Skeletal muscle tissue (tissue), 4 donors: ENCODE data around the gene KIF19. TPM values are rescaled to one million over a fixed set of nuclear protein-coding genes. Genes with fewer than 3 reads are reported as not detected.

ENCODE experiments used
- H3K27ac ChIP-seq: one replicate; pipeline ENCODE4 v1.7.0; 2013; ENCODE audit warnings: mild to moderate bottlenecking, low read depth, low read length, inconsistent platforms
- H3K27me3 ChIP-seq, 3 donors: one replicate each; pipeline ENCODE4 v1.7.0; 2013; ENCODE audit warnings: low read length in 3 of 3; ENCODE audit not compliant: control insufficient read depth in 3 of 3, insufficient read depth in 3 of 3
- H3K36me3 ChIP-seq, 3 donors: one replicate each; pipeline ENCODE4 v1.7.0; 2013; ENCODE audit warnings: low read length in 3 of 3; ENCODE audit not compliant: control insufficient read depth in 3 of 3, insufficient read depth in 3 of 3
- H3K4me1 ChIP-seq, 3 donors: one replicate each; pipeline ENCODE4 v1.7.0; 2013; ENCODE audit warnings: low read length in 3 of 3, mild to moderate bottlenecking in 3 of 3; ENCODE audit not compliant: control insufficient read depth in 3 of 3, insufficient read depth in 3 of 3
- H3K4me3 ChIP-seq, 3 donors: one replicate each; pipeline ENCODE4 v1.7.0; 2013; ENCODE audit warnings: low read length in 3 of 3
- H3K9ac ChIP-seq, 3 donors: one replicate each; pipeline ENCODE4 v1.7.0; 2013; ENCODE audit warnings: low read length in 3 of 3, mild to moderate bottlenecking in 3 of 3, moderate library complexity in 2 of 3, low read depth in 1 of 3
- H3K9me3 ChIP-seq, 3 donors: one replicate each; pipeline ENCODE4 v1.7.0; 2013; ENCODE audit warnings: low read length in 3 of 3; ENCODE audit not compliant: control insufficient read depth in 3 of 3
- total RNA-seq: library from RNA; depleted of rRNA; stranded (reverse); fragments of >200 nt; gene quantifications from one replicate; pipeline ENCODE4 v1.2.3, GENCODE V29; 2014
- donor health status: Osteomylitis.

Gene KIF19
- total RNA-seq, 1 donor from 2014 or later, result 1.0 TPM

DNA sequence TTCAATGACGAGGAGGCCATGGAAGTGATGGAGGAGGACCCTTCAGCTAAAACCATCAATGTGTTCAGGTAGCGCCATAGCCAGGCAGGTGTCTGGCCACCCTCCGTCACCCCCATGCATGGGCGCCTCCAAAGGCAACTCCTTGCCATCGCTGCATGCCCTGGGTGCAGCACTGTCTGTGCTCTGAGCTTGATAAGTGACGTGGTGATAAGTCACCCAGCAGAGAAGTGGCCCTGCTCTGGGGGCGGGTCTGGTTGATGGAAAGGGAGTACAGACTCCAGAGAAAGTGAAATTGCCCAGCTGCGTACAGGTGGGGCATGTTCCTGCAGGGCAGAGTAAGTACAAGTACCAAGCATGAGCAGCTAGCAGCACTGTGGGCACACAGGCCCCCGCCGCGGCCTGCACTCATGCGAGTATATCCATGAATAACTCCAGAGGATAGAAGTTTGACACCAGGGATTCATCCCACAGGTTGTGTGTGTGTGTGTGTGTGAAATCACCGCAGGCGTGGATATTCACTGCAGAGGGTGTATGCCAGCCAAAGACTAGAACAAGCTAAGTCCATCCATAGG, 38.9 kb upstream of the KIF19 start:
- Histone ChIP-seq H3K9ac (no peak overlapping the region), H3K4me3 (no peak overlapping the region), H3K27ac (no peak overlapping the region), H3K4me1 (peaks cover 0 to 6% (median 0%) of the 10 kb centered on the region in 3 donors), H3K9me3 (no peaks in the 10 kb centered on the region), H3K27me3 (peaks cover 0 to 7% (median 6%) of the 10 kb centered on the region in 3 donors), H3K36me3 (no peaks in the 10 kb centered on the region)

DNA sequence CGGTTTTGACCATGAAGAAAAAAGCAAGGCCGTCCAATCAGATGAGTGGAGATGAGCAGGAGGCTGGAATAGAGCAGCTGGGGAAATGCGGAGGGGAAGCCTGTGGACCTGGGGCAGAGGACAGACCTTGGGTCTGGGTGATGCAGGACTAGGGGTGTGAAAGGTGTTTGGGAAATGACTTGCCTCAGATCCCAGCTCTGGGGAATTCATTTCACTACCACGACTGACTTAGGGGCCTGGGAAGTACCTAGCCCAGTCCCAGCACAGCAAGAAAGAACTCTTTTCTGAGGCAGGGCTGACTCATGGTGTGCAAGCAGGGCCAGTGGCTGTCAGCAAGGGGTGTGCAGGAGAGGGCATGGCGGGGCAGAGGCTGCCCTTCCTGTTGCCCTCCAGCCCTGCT, 37.2 kb upstream of the KIF19 start:
- H3K9me3 ChIP-seq, result no peaks in the 10 kb centered on the region
- H3K4me1 ChIP-seq, result peaks cover 0 to 6% (median 0%) of the 10 kb centered on the region in 3 donors
- no peaks in the 10 kb centered on the region for H3K36me3 ChIP-seq
- H3K27me3 ChIP-seq, result peaks cover 0 to 7% (median 6%) of the 10 kb centered on the region in 3 donors
- no peak overlapping the region for H3K9ac ChIP-seq
- H3K27ac ChIP-seq, result no peak overlapping the region
- H3K4me3 ChIP-seq, result no peak overlapping the region

DNA sequence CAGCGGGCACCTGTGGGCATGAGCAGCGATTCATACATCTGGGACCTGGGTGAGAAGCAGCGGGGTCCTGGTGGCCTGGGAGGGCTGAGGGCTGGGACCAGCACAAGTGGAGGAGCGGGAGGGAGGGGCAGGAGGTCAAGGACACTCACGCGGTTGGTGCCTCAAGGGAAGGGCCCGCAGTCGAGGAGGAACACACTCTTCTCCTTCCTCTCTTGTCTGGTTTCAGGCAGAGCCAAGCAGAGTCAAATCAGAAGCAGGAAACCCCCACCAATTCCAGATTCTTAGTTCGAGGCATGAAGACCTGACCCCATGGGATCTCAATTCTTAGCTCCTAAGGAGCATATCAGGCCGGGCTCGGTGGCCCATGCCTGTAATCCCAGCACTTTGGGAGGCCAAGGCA, 36.3 kb upstream of the KIF19 start:
- H3K9me3 ChIP-seq, result no peaks in the 10 kb centered on the region
- H3K27ac ChIP-seq, result no peak overlapping the region
- H3K36me3 ChIP-seq, result no peaks in the 10 kb centered on the region
- H3K27me3 ChIP-seq, result peaks cover 0 to 6% (median 5%) of the 10 kb centered on the region in 3 donors
- peaks cover 0 to 6% (median 0%) of the 10 kb centered on the region in 3 donors for H3K4me1 ChIP-seq
- H3K9ac ChIP-seq, result no peak overlapping the region
- H3K4me3 ChIP-seq, result no peak overlapping the region

DNA sequence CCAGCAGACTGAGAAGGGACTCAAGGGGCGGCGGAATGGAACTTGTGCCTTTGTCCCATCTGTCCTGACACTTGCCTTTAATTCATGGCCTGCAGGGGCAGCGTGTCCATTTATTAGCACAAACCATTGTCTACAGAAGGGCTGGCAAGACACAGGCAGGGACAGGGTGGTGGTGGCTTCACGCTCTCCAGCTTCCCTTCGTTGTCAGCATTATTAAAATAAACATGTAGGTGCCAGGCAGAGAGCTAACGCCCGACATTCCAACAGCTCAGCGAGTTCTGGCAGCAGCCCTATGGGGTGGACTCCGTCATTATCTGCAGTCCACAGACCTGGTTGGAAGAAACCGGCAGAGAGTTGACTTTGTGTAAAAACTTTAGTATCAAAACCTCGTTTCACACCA, 35.7 kb upstream of the KIF19 start:
- Histone ChIP-seq H3K36me3 (no peaks in the 10 kb centered on the region), H3K27ac (no peak overlapping the region), H3K27me3 (no peaks in the 10 kb centered on the region), H3K9me3 (no peaks in the 10 kb centered on the region), H3K4me1 (peaks cover 0 to 6% (median 0%) of the 10 kb centered on the region in 3 donors), H3K4me3 (no peak overlapping the region), H3K9ac (no peak overlapping the region)

DNA sequence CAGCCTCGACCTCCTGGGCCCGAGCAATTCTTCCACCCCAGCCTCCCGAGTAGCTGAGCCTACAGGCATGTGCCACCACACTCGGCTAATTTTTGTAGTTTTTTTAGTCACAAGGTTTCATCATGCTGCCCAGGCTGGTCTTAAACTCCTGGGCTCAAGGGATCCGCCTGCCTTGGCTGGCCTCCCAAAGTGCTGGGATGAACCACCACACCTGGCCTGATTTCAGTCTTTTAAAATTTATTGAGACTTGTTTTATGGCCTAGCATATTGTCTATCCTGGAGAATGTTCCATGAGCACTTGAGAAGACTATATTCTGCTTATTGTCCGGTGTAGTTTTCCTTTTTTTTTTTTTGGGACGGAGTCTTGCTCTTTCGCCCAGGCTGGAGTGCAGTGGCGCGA, 33.5 kb upstream of the KIF19 start:
- H3K4me3 ChIP-seq, result no peak overlapping the region
- H3K9ac ChIP-seq, result no peak overlapping the region
- no peaks in the 10 kb centered on the region for H3K27me3 ChIP-seq
- no peaks in the 10 kb centered on the region for H3K9me3 ChIP-seq
- no peak overlapping the region for H3K27ac ChIP-seq
- peaks cover 0 to 6% (median 4%) of the 10 kb centered on the region in 3 donors for H3K4me1 ChIP-seq
- no peaks in the 10 kb centered on the region for H3K36me3 ChIP-seq

DNA sequence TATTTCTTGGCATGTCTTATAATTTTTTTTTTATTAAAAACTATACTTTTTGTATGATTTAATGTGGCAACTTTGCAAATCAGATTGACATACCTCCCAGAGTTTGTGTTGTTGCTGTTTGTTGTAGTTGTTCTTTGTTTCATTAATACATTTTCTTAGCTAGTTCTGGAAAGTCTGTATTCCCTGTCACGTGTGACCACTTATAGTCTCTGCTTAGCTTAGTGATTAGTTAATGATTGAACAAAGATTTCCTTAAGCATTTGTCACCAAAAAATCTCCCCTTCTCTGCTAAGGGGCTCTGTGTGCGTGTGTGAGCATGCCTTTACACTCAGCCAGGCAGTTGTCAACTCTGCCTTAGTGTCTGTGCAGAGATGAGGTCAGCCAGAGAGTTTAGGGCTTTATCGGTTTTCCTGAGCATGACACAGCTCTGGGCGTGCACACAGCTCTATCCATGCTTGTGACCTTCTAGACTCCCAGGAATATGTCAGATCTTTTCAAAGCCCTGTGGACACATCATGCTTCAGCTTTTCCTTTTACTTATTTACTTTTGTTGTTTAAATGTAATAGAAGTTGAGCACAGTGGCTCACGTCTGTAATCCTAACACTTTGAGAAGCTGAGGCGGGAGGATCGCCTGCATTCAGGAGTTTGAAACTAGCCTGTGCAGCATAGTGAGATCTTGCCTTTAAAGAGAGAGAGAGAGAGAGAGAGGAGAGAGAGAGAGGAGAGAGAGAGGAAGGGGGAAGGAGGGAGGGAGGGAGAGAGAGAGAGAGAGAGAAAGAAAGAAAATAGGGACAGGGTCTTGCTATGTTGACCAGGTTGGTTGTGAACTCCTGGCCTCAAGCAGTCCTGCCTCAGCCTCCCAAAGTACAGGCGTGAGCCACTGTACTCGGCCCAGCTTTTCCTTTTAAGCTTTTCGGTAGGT, 30.1 kb upstream of the KIF19 start:
- no peaks in the 10 kb centered on the region for H3K36me3 ChIP-seq
- no peak overlapping the region for H3K27ac ChIP-seq
- H3K27me3 ChIP-seq, result peaks cover 0 to 6% (median 0%) of the 10 kb centered on the region in 3 donors
- peaks cover 0 to 4% (median 0%) of the 10 kb centered on the region in 3 donors for H3K4me1 ChIP-seq
- no peaks in the 10 kb centered on the region for H3K9me3 ChIP-seq
- H3K4me3 ChIP-seq, result no peak overlapping the region
- peak overlapping the region in 1 of 3 donors; percentile 8 for H3K9ac ChIP-seq

DNA sequence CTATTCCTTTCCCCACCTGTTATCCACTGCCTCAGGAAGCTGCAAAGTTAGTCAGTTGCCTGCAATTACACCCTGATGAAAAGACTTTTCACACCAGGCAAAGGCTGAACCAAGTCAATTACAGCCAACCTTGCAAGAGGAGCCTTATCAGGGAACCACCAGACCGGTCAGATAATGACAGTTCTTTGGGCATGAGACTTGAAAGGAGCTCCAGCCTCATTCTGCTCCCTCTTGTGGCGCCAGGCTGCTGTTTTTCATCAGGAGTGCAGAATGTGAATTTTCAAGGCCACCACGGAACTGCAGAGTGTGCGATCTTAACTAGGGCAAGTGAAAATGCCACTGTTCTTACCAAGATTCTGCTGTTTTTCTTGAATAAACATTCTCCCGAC, 29.5 kb upstream of the KIF19 start:
- H3K27ac ChIP-seq, result no peak overlapping the region
- no peak overlapping the region for H3K4me3 ChIP-seq
- no peaks in the 10 kb centered on the region for H3K9me3 ChIP-seq
- H3K27me3 ChIP-seq, result peaks cover 0 to 8% (median 0%) of the 10 kb centered on the region in 3 donors
- H3K36me3 ChIP-seq, result no peaks in the 10 kb centered on the region
- peaks cover 0 to 10% (median 0%) of the 10 kb centered on the region in 3 donors for H3K4me1 ChIP-seq
- H3K9ac ChIP-seq, result peak overlapping the region in 1 of 3 donors; percentile 8

DNA sequence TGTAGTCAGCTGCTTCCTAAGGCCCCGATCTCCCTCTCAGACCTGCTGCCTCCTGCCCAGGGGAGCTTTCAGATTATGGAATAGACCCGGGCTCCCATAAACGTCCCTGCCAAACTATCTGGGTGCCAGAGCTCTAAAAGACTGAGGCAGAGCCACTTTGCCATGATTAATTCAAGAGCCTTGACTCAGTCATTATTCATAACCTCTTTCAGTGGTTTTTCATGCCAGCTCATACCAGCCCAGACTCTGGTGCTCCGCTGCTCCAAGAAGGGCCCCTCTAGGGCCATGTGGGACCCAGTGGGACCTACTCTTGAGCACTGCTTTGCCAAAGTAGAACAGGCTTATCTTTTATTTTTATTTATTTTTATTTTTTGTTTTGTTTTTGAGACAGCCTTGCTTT, 28.1 kb upstream of the KIF19 start:
- Histone ChIP-seq H3K4me1 (peaks cover 0 to 10% (median 0%) of the 10 kb centered on the region in 3 donors), H3K27me3 (peaks cover 0 to 8% (median 0%) of the 10 kb centered on the region in 3 donors), H3K36me3 (no peaks in the 10 kb centered on the region), H3K9me3 (no peaks in the 10 kb centered on the region), H3K27ac (no peak overlapping the region), H3K4me3 (no peak overlapping the region), H3K9ac (no peak overlapping the region)

DNA sequence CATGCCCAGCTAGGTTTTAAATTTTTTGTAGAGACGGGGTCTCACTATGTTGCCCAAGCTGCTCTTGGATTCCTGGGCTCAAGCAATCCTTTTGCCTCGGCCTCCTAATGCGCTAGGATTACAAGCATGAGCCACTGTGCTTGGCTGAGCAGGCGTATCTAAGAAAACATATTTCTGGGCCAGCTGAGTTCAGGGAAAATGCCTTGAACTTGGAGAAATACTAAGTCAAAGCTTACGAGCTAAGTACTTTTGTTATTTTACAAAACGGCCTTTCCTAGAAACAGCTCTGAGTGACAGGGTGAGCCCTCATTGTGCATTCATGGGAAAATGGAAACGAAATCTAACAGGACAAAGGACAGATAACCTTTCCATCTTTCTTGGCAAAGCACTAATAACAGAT, 27.2 kb upstream of the KIF19 start:
- Histone ChIP-seq H3K9ac (no peak overlapping the region), H3K36me3 (no peaks in the 10 kb centered on the region), H3K4me3 (no peak overlapping the region), H3K4me1 (peaks cover 0 to 10% (median 0%) of the 10 kb centered on the region in 3 donors), H3K9me3 (no peaks in the 10 kb centered on the region), H3K27me3 (peaks cover 0 to 8% (median 0%) of the 10 kb centered on the region in 3 donors), H3K27ac (no peak overlapping the region)
